HG03045 (cell line): ENCODE data around the gene DCAF10.
A peak's percentile ranks its signal among the peaks of the same experiment; 100 is the strongest.
"Not testable (repeated sequence)": the region's sequence is repeated elsewhere in the genome, so short reads cannot be mapped to it uniquely, and the experiment has no call there.

Experiments used
- ATAC-seq: cut with Tn5 transposase; IDR thresholded peaks from one replicate; pipeline ENCODE4 v1.9.1; 2021; ENCODE audit warnings: mild to moderate bottlenecking, moderate library complexity; ENCODE audit not compliant: unreplicated experiment

DCAF10 gene

GRCh38 chr9:37800631-37801286 lies at the start of gene DCAF10:
TSS of gene DCAF10 (plus strand) at chr9:37800797. CDS start at chr9:37800867, 70 bp downstream.
- ATAC-seq, result peak; percentile 80

GRCh38 chr9:37751186-37751585 lies 49.4 kb upstream of the DCAF10 start:
- no peak for ATAC-seq

GRCh38 chr9:37751704-37752103 lies 48.9 kb upstream of the DCAF10 start:
- ATAC-seq, result not testable (repeated sequence)

GRCh38 chr9:37752112-37752511 lies 48.5 kb upstream of the DCAF10 start:
- ATAC-seq, result not testable (repeated sequence)

- no peak for ATAC-seq
These were observed 47.7 kb upstream of the DCAF10 start for GRCh38 chr9:37752642-37753488.

GRCh38 chr9:37753489-37754190 lies 47.0 kb upstream of the DCAF10 start, which contains the start of gene TRMT10B:
TSS of gene TRMT10B (plus strand) at chr9:37753805. CDS start at chr9:37761932, 8,127 bp downstream.
- peak; percentile 91 for ATAC-seq

GRCh38 chr9:37758747-37759146 lies 41.9 kb upstream of the DCAF10 start:
- no peak for ATAC-seq

GRCh38 chr9:37760416-37761161 lies 40.0 kb upstream of the DCAF10 start:
- no peak for ATAC-seq

GRCh38 chr9:37761511-37761910 lies 39.1 kb upstream of the DCAF10 start:
- no peak for ATAC-seq

GRCh38 chr9:37765263-37765662 lies 35.3 kb upstream of the DCAF10 start:
- not testable (repeated sequence) for ATAC-seq

GRCh38 chr9:37769306-37769705 lies 31.3 kb upstream of the DCAF10 start:
- ATAC-seq, result no peak

- ATAC-seq, result no peak
These were observed 30.6 kb upstream of the DCAF10 start for GRCh38 chr9:37769995-37770394.

GRCh38 chr9:37775216-37775919 lies 25.2 kb upstream of the DCAF10 start:
- ATAC-seq, result no peak

- no peak for ATAC-seq
These were observed 24.3 kb upstream of the DCAF10 start for GRCh38 chr9:37776328-37776727.

- ATAC-seq, result no peak
These were observed 22.1 kb upstream of the DCAF10 start for GRCh38 chr9:37778534-37778933.

- ATAC-seq, result no peak
These were observed 16.3 kb upstream of the DCAF10 start for GRCh38 chr9:37784291-37784615.

- peak; percentile 90 for ATAC-seq
These were observed 15.7 kb upstream of the DCAF10 start, which contains the start of gene EXOSC3 for GRCh38 chr9:37784616-37785483. TSS of gene EXOSC3 (minus strand) at chr9:37785064. CDS start at chr9:37785044, 20 bp downstream.

- no peak for ATAC-seq
These were observed 13.5 kb upstream of the DCAF10 start for GRCh38 chr9:37787059-37787458.

- ATAC-seq, result no peak
These were observed 12.3 kb upstream of the DCAF10 start for GRCh38 chr9:37788332-37788731.
